Activated T-helper 17 cell treated with anti-CD3 and anti-CD28 coated beads, Interleukin-2, amount 50 U/mL, for 72 hours (primary cell): ENCODE results near the gene TDP1. TPM values are rescaled to one million over a fixed set of nuclear protein-coding genes. Genes with fewer than 3 reads are reported as not detected.
A peak's percentile ranks its signal among the peaks of the same experiment; 100 is the strongest.
"Not testable (repeated sequence)": the region's sequence is repeated elsewhere in the genome, so short reads cannot be mapped to it uniquely, and the experiment has no call there.

Experiments used
- ATAC-seq: fragments of 150-1000 bp; cut with Tn5 transposase; replicated peaks from 2 replicates; pipeline ENCODE4 v1.10.0; 2021; ENCODE audit warnings: mild to moderate bottlenecking, moderate library complexity
- H3K27ac Mint-ChIP-seq: one replicate; pipeline ENCODE4 v1.8.0; 2022; ENCODE audit warnings: mixed read lengths
- H3K27me3 Mint-ChIP-seq: one replicate; pipeline ENCODE4 v1.8.0; 2022; ENCODE audit warnings: mixed read lengths
- H3K36me3 Mint-ChIP-seq: one replicate; pipeline ENCODE4 v1.8.0; 2022; ENCODE audit warnings: low read depth, mild to moderate bottlenecking, mixed read lengths
- H3K4me1 Mint-ChIP-seq: one replicate; pipeline ENCODE4 v1.8.0; 2022; ENCODE audit warnings: mixed read lengths
- H3K4me3 Mint-ChIP-seq: one replicate; pipeline ENCODE4 v1.8.0; 2022; ENCODE audit warnings: mild to moderate bottlenecking, mixed read lengths
- H3K9me3 Mint-ChIP-seq: one replicate; pipeline ENCODE4 v1.8.0; 2022; ENCODE audit warnings: mixed read lengths
- total RNA-seq, 2 donors: library from RNA; stranded (reverse); gene quantifications; one replicate each; pipeline ENCODE4 v1.2.3, GENCODE V29; 2022

Gene TDP1
- total RNA-seq, 2 donors from 2014 or later: 82.8 to 98.3 TPM

DNA sequence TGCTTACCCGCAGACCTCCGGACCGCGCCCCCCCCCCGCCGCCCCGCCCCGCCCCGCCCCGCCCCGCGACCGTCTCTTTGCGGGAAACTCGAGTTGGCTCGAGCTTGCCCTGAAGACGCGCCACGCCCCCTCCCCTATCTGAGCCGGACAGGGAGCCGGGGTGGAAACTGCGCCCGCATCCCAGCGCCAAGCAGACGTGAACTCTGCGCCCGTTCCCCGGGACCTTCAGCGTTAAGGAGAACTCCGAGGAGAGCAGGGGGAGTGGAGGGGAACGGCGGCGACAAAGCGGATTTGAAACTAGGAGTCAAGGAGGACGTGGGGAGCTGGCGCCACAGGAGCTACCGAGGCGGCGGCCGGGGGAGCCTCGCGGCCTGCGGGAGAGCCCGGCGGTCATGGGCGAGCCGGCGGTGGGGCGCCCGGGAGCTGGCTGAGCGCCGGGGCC is 106.0 kb downstream of the TDP1 start, which contains the start of gene KCNK13:
Gene KCNK13, plus strand, starts transcription at position 310 of the 442 bp plus-strand sequence. CDS start 212 bp downstream, outside the sequence.
- peak within 1 kb of the TSS; percentile 74 for H3K4me3 Mint-ChIP-seq
- peaks cover 58% of the 10 kb centered on the region for H3K27me3 Mint-ChIP-seq
- H3K9me3 Mint-ChIP-seq: no peaks in the 10 kb centered on the region
- H3K4me1 Mint-ChIP-seq: peaks cover 15% of the 10 kb centered on the region
- H3K36me3 Mint-ChIP-seq: peaks cover 5% of the 10 kb centered on the region
- H3K27ac Mint-ChIP-seq: no peak within 1 kb of the TSS
- ATAC-seq: no peak

DNA sequence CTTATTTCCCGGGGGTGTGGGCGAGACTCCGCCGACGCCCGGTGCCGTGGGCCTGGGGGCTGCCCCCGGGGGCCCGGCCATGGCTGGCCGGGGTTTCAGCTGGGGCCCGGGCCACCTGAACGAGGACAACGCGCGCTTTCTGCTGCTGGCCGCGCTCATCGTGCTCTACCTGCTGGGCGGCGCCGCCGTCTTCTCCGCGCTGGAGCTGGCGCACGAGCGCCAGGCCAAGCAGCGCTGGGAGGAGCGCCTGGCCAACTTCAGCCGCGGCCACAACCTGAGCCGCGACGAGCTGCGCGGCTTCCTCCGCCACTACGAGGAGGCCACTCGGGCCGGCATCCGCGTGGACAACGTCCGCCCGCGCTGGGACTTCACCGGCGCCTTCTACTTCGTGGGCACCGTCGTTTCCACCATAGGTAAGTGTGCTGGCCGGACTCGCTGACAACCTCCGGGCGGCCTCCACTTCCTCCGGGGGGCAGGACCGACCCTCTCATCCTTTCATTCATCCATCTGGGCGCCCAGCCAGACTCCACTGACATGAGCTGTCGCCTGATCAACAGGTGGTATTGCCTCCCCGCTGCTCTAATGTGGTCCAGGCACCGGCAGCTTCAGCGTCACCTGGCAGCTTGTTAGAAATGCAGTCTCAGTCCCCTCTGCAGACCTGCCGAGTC is 106.5 kb downstream of the TDP1 start:
- Mint-ChIP-seq H3K36me3 (peaks cover 5% of the 10 kb centered on the region), H3K4me1 (peaks cover 15% of the 10 kb centered on the region), H3K9me3 (no peaks in the 10 kb centered on the region), H3K4me3 (peak overlapping the region; percentile 74), H3K27me3 (peaks cover 56% of the 10 kb centered on the region), H3K27ac (no peak overlapping the region)
- ATAC-seq: no peak

DNA sequence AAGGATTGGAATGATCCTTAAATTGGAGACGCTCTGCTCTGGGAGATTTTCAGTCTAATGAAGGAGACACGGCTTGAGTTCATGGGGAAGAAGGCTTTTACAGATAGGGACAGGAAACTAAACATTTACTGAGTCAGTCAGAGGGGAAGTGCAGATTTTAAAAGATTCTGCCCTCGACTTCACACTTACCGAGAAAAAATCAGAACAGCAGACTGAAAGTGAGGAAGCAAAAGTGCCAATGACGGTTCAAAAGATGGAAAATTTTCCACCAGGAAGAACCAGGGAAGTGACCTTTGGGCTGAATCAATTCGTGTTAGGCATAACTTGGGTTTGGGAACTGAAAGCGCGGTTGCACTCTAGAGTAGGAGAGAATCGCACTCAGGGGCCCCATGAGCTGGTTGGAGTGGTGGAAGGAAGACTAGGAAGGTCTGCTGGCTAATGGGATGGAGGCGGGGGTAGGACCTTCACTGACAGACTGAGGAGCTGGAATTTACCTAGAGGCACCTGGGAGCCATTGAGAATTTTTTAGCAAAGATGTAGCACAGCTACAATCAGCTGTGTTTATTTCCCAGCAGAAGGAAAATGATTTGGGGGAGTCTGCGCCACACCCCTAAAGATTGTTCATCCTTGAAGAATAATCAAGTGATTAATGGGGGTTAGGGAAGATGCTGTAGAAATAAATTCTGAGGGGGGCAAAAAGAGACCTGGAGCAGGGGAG is 107.3 kb downstream of the TDP1 start:
- Mint-ChIP-seq H3K27me3 (peaks cover 56% of the 10 kb centered on the region), H3K27ac (no peak overlapping the region), H3K36me3 (peaks cover 5% of the 10 kb centered on the region), H3K4me3 (peak overlapping the region; percentile 74), H3K4me1 (peaks cover 15% of the 10 kb centered on the region), H3K9me3 (no peaks in the 10 kb centered on the region)
- ATAC-seq: no peak

DNA sequence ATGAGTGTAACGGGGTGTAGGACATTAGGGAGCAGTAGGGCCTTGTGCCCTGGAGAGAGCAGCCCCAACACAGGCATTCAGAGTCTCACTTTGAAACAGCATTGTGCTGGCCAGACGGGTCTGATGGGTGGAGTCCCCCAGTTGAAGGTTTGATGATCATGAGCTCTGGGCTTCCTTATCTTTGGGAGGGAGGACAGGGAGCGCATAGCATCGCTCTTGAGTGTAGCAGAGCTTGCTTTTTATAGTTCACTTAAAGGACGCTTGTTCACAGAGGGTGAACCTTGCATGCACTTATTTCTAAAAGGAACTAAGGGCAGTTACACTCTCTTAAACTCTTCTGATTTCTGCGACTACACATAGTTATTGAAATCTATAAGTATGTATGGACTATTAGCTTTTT is 116.6 kb downstream of the TDP1 start:
- no peaks in the 10 kb centered on the region for H3K4me1 Mint-ChIP-seq
- no peaks in the 10 kb centered on the region for H3K36me3 Mint-ChIP-seq
- no peak overlapping the region for H3K4me3 Mint-ChIP-seq
- H3K9me3 Mint-ChIP-seq: no peaks in the 10 kb centered on the region
- no peak overlapping the region for H3K27ac Mint-ChIP-seq
- peaks cover 41% of the 10 kb centered on the region for H3K27me3 Mint-ChIP-seq
- ATAC-seq: no peak

DNA sequence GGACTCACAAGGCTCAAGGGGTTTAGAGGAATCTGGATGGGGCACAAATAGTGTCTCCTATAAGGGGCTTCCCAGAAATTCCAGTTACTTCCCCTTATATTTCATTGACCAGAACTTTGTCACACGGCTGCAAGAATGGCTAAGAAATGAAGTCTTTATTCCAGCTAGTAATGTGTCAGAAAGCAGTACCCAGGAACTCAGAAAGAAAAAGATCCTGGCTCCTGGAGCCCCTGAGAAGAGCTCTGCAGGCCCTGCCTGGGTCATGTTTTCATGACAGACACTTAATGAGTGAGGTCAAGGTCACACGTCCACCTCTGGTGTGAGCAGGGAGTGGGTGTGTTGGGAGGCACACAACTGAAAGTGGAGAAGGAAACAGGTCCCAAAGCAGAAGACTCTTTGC is 123.8 kb downstream of the TDP1 start:
- Mint-ChIP-seq H3K4me1 (no peaks in the 10 kb centered on the region), H3K27me3 (peaks cover 37% of the 10 kb centered on the region), H3K27ac (no peak overlapping the region), H3K4me3 (no peak overlapping the region), H3K9me3 (no peaks in the 10 kb centered on the region), H3K36me3 (no peaks in the 10 kb centered on the region)
- no peak for ATAC-seq

DNA sequence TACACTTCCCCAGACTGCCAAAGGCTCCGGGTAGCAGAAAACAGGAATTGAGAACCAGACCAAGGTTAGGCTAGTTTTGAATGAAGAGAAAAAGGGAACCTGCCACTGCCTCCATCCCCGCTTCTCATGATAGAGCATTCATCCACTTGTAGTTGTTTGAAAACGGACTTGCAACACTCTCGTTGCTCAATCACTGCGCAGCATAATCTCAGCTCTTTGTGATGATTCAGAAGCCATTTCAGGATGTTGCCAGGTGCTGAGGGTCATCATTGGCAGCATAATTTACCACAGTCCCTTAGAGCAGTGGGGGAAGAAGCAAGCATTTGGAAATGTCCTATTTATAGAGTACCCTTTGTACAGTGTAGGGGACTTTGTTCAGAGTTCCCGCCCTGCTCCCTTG is 131.7 kb downstream of the TDP1 start:
- Mint-ChIP-seq H3K36me3 (no peaks in the 10 kb centered on the region), H3K4me3 (no peak overlapping the region), H3K4me1 (no peaks in the 10 kb centered on the region), H3K27ac (no peak overlapping the region), H3K9me3 (no peaks in the 10 kb centered on the region), H3K27me3 (peaks cover 27% of the 10 kb centered on the region)
- ATAC-seq: no peak

DNA sequence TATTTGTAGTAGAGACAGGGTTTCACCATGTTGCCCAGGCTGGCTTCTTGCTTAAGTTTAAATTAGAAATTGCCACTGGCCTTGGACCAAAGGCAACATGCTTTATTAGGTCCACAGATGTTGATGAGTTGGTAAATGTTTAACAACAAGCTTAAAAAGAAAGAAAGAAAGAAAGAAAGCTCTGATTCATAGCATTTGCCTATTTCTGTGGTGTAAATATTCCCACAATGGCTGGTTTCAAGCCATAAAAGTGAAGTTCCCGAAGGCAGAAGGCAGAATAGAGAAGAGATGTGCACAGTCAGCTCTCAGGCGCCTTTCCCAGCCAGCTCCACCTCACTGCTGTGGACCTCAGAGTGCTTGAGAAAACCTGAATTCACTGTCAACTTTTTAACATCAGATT is 132.4 kb downstream of the TDP1 start:
- Mint-ChIP-seq H3K27me3 (peaks cover 27% of the 10 kb centered on the region), H3K4me3 (no peak overlapping the region), H3K27ac (no peak overlapping the region), H3K9me3 (no peaks in the 10 kb centered on the region), H3K4me1 (no peaks in the 10 kb centered on the region), H3K36me3 (no peaks in the 10 kb centered on the region)
- no peak for ATAC-seq

DNA sequence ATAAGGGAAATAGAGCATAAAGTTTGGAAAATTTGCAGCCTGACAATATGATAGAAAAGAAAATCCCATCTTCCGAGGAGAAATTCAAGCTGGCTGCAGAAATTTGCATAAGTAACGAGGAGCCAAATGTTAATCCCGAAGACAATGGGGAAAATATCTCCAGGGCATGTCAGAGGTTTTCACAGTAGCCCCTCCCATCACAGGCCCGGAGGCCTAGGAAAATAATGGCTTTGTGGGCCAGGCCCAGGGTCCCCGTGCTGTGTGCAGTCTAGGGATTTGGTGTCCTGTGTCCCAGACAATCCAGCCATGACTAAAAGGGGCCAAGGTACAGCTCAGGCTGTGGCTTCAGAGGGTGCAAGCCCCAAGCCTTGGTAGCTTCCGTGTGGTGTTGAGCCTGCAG is 133.8 kb downstream of the TDP1 start:
- H3K4me1 Mint-ChIP-seq, H3K4me3 Mint-ChIP-seq, ATAC-seq, H3K27ac Mint-ChIP-seq, H3K36me3 Mint-ChIP-seq, H3K9me3 Mint-ChIP-seq: not testable (repeated sequence)
- peaks cover 27% of the 10 kb centered on the region for H3K27me3 Mint-ChIP-seq

DNA sequence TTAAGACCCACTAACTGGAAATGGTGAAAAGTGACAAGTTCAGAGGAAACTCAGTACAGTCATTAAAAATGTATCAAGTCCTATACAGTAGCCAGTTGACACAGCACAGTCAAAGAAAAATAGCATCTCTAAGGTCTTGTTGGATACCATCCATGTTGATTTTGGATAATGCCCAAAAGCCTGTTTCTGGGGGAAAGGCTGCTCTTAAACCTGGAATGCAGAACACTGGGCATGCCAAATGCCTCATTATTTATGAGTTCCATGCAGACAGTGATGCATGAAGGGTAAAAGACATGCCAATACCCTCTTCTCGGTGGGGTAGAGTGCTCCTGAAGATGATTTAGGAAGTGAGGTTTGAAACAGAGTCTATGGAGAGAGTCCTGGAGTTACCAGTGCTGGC is 135.7 kb downstream of the TDP1 start:
- Mint-ChIP-seq H3K4me1 (peaks cover 5% of the 10 kb centered on the region), H3K27me3 (peaks cover 24% of the 10 kb centered on the region), H3K27ac (no peak overlapping the region), H3K9me3 (no peaks in the 10 kb centered on the region), H3K4me3 (no peak overlapping the region), H3K36me3 (no peaks in the 10 kb centered on the region)
- no peak for ATAC-seq

DNA sequence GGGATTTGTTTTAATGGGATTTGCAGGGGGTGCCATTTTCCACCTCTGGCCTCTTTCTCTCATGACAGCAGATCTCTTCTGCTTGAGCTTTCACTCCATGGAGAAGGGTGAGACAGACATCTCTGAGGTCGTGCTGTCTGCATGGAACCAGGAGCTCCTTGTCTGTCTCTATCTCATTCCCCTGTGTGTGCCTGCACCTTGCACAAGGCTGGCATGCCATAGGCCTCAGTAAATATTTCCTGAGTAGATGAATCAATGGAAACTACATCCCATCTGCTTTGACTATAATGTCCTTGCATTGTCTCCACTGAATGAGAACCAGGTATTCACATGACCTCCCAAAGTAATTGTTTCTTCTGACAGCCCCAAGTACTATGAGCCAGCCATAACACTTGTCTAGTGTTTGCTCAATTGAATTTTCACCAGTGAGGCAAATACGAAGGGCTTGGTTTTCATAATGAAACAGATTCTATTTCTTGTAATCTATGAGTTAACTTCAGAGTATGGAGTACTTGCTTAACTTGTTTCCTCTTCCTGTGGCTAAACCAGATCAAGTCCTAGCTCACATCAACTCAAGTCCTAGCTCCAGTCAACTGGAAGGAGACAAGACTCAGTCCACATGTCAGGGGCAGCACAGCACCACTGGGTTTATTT is 138.3 kb downstream of the TDP1 start:
- no peak overlapping the region for H3K4me3 Mint-ChIP-seq
- H3K36me3 Mint-ChIP-seq: no peaks in the 10 kb centered on the region
- peaks cover 5% of the 10 kb centered on the region for H3K4me1 Mint-ChIP-seq
- no peak overlapping the region for H3K27ac Mint-ChIP-seq
- peaks cover 17% of the 10 kb centered on the region for H3K27me3 Mint-ChIP-seq
- no peaks in the 10 kb centered on the region for H3K9me3 Mint-ChIP-seq
- ATAC-seq: peak; percentile 90

Other genes with a start within 250 kb of the TDP1 start
- 1 to 10 TPM; 5.5 to 9.4 TPM for gene EFCAB11, start 1.2 kb upstream of the TDP1 start, total RNA-seq
- under 1 TPM; 0.11 to 0.30 TPM for gene KCNK13, start 106.1 kb downstream of the TDP1 start, total RNA-seq